H1 (cell line): ENCODE results near the gene SUCNR1. TPM values are rescaled to one million over a fixed set of nuclear protein-coding genes. Genes with fewer than 3 reads are reported as not detected.

Experiments
- HDAC6 ChIP-seq: IDR thresholded peaks from one replicate; pipeline ENCODE4 v1.7.1; 2012; ENCODE audit warnings: low read depth, mild to moderate bottlenecking, inconsistent platforms, low read length, moderate library complexity
- polyA plus RNA-seq, 7 experiments: library from polyadenylated mRNA; depleted of rRNA in 3 of 7; stranded (reverse) in 5 of 7; unstranded in 2 of 7; fragments of >200 nt in 5 of 7; fragments of 200-250 nt in 2 of 7; gene quantifications; 1 replicate in 5 of 7; 2 replicates in 1 of 7; 4 replicates in 1 of 7; pipeline versions ENCODE4 v1.2.1 to v1.2.3, GENCODE V29; 2011 to 2013; ENCODE audit warnings: missing spikeins in 2 of 7, mixed read lengths in 2 of 7
- total RNA-seq: library from RNA; stranded (reverse); fragmentation: NEBNext Ultra II Directional; extraction: Animal tissue kit (Norgen Biotek cat#: 25700); gene quantifications from 2 replicates; pipeline ENCODE4 v1.2.1, GENCODE V29; 2021

SUCNR1 gene
- total and polyA plus RNA-seq, 2 of the 8 experiments (the other 6 are each of a cell fraction or from before 2014, with no cell fraction given), result not detected

GRCh38 chr3:151931171-151931570, 57.7 kb downstream of the SUCNR1 start (continued):
- TF ChIP-seq HDAC6, result no peak
